Breast epithelium (tissue), 4 donors: Measurements from ENCODE around the gene BRD9. TPM values are rescaled to one million over a fixed set of nuclear protein-coding genes. Genes with fewer than 3 reads are reported as not detected.

Experiments used
- DNase-seq, 2 donors: peaks; one replicate each; pipeline ENCODE4 v3.0.0-alpha.2; 2019; ENCODE audit warnings: low spot score in 2 of 2
- H3K27ac ChIP-seq, 2 donors: fragments of 200-600 bp; sonication (generic) in 1 of 2; one replicate each; pipeline ENCODE4 v1.5.1; 2016 to 2019; ENCODE audit warnings: mild to moderate bottlenecking in 1 of 2
- H3K27me3 ChIP-seq, 2 donors: fragments of 200-600 bp; sonication (generic) in 1 of 2; one replicate each; pipeline versions ENCODE4 v1.5.1 to v1.6.0; 2017 to 2019; ENCODE audit warnings: control low read depth in 1 of 2, mild to moderate bottlenecking in 1 of 2
- H3K36me3 ChIP-seq: fragments of 200-600 bp; one replicate; pipeline ENCODE4 v1.5.1; 2019
- H3K4me1 ChIP-seq, 2 donors: fragments of 200-600 bp; sonication (generic); one replicate each; pipeline ENCODE4 v1.5.1; 2016 to 2019; ENCODE audit warnings: control low read depth in 1 of 2
- H3K4me3 ChIP-seq, 3 donors: fragments of 200-600 bp; sonication (generic); 1 replicate in 2 of 3; 2 replicates in 1 of 3; pipeline ENCODE4 v1.5.1; 2016 to 2019; ENCODE audit warnings: mild to moderate bottlenecking in 3 of 3, moderate library complexity in 2 of 3
- H3K9me3 ChIP-seq, 2 donors: fragments of 200-600 bp; sonication (generic) in 1 of 2; one replicate each; pipeline ENCODE4 v1.5.1; 2016 to 2019; ENCODE audit warnings: control low read depth in 1 of 2
- POLR2A ChIP-seq: fragments of 450-650 bp; IDR thresholded peaks from one replicate; pipeline ENCODE4 v1.6.1; 2016; ENCODE audit warnings: antibody characterized with exemption, mild to moderate bottlenecking, moderate library complexity
- POLR2AphosphoS5 ChIP-seq, 3 donors: sonication (generic); formaldehyde crosslinking; IDR thresholded peaks; one replicate each; pipeline ENCODE4 v1.6.1; 2017; ENCODE audit warnings: antibody characterized with exemption in 3 of 3
- intact Hi-C: fragments of 100-400 bp; cut with DNase I; formaldehyde crosslinking; loops from one replicate; pipeline ENCODE4 v1.15.1; 2023; ENCODE audit warnings: low total_unique reads
- total RNA-seq, 3 donors: library from RNA; depleted of rRNA; stranded (reverse); fragments of >200 nt; gene quantifications; one replicate each; pipeline ENCODE4 v1.1.0, GENCODE V29; 2016
- TF ChIP-seq, protein P1 (sequence below), 3 donors: fragments of 450-650 bp; IDR thresholded peaks; one replicate each; pipeline ENCODE4 v1.5.1; 2016 to 2017; ENCODE audit warnings: antibody characterized with exemption in 3 of 3, mild to moderate bottlenecking in 3 of 3, moderate library complexity in 3 of 3

Gene BRD9
- total RNA-seq, 3 donors from 2014 or later = 33.3 to 44.6 (median 36.1) TPM

DNA sequence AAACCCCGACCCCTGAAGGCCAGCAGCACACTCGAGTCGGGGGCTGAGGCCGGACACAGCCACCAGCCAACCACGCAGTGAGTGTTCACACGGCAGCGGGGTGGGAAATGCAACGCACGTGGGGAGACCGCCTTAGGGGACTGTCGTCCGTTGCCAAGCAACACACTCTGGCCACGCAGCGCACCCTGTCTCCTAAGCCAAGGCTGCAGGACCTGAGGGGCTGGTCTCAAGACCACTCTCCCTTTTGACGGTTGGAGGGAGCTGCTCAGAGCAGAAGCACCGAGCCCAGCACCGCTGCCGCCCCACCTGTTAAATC is 7.5 kb downstream of the BRD9 start:
- Histone ChIP-seq H3K4me3 (no peak overlapping the region), H3K27me3 (no peaks in the 10 kb centered on the region), H3K9me3 (no peaks in the 10 kb centered on the region), H3K27ac (no peak overlapping the region), H3K36me3 (peaks cover 14% of the 10 kb centered on the region), H3K4me1 (no peaks in the 10 kb centered on the region)
- TF ChIP-seq POLR2A = no peak
- no peak for TF ChIP-seq POLR2AphosphoS5 (IDR thresholded peaks at IDR 0.05)
- TF ChIP-seq, protein P1, sequence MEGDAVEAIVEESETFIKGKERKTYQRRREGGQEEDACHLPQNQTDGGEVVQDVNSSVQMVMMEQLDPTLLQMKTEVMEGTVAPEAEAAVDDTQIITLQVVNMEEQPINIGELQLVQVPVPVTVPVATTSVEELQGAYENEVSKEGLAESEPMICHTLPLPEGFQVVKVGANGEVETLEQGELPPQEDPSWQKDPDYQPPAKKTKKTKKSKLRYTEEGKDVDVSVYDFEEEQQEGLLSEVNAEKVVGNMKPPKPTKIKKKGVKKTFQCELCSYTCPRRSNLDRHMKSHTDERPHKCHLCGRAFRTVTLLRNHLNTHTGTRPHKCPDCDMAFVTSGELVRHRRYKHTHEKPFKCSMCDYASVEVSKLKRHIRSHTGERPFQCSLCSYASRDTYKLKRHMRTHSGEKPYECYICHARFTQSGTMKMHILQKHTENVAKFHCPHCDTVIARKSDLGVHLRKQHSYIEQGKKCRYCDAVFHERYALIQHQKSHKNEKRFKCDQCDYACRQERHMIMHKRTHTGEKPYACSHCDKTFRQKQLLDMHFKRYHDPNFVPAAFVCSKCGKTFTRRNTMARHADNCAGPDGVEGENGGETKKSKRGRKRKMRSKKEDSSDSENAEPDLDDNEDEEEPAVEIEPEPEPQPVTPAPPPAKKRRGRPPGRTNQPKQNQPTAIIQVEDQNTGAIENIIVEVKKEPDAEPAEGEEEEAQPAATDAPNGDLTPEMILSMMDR (IDR thresholded peaks at IDR 0.05) = no peak
- no peak for DNase-seq
- intact Hi-C loops = no loop called here

GRCh38 chr5:884345-885126 is 8.1 kb downstream of the BRD9 start:
- Histone ChIP-seq H3K27ac (no peak overlapping the region), H3K4me1 (no peaks in the 10 kb centered on the region), H3K36me3 (peaks cover 14% of the 10 kb centered on the region), H3K27me3 (no peaks in the 10 kb centered on the region), H3K4me3 (no peak overlapping the region), H3K9me3 (no peaks in the 10 kb centered on the region)
- intact Hi-C loops = no loop called here
- TF ChIP-seq POLR2AphosphoS5 (IDR thresholded peaks at IDR 0.05) (no peak), POLR2A (no peak)
- TF ChIP-seq, protein P1 (IDR thresholded peaks at IDR 0.05) = no peak
- no peak for DNase-seq

DNA sequence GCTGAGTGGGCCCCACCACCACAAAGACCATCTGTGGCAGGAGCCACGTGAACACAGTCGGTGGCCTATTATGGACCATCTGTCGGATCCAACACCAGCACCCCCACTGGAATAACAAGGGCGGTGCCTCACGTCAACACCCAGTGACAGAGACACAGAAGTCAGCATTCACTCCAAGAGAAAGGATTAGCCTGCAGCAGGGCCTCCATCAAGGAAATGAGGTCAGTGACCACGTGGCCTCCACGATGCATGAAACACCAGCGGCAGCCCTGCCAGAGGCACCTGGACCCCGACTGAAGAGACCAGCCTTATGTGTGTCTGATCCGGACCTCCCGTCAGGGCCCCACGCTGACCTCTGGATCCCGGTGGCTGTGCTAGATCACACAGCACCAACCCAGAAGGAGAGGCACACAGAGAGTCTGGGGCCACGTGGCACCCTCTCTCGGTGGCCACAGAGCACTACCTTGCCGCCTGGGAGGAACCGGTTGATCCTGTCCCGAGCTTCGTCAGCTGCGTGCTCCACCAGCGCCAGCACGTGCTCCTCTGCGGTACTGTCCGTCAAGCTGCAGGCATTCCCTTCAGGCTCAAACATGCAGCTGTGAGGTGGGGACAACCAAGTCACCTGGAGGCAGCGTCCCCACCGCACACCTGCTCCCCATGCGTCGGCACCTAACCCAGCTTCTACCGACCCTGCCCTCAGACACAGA is 9.0 kb downstream of the BRD9 start:
- H3K4me1 ChIP-seq = no peaks in the 10 kb centered on the region
- H3K36me3 ChIP-seq = peaks cover 14% of the 10 kb centered on the region
- H3K4me3 ChIP-seq = no peak overlapping the region
- DNase-seq = no peak
- intact Hi-C loops = no loop called here
- no peaks in the 10 kb centered on the region for H3K27me3 ChIP-seq
- no peaks in the 10 kb centered on the region for H3K9me3 ChIP-seq
- TF ChIP-seq POLR2AphosphoS5 (IDR thresholded peaks at IDR 0.05) (no peak), POLR2A (no peak)
- TF ChIP-seq, protein P1 (IDR thresholded peaks at IDR 0.05) = no peak
- no peak overlapping the region for H3K27ac ChIP-seq

DNA sequence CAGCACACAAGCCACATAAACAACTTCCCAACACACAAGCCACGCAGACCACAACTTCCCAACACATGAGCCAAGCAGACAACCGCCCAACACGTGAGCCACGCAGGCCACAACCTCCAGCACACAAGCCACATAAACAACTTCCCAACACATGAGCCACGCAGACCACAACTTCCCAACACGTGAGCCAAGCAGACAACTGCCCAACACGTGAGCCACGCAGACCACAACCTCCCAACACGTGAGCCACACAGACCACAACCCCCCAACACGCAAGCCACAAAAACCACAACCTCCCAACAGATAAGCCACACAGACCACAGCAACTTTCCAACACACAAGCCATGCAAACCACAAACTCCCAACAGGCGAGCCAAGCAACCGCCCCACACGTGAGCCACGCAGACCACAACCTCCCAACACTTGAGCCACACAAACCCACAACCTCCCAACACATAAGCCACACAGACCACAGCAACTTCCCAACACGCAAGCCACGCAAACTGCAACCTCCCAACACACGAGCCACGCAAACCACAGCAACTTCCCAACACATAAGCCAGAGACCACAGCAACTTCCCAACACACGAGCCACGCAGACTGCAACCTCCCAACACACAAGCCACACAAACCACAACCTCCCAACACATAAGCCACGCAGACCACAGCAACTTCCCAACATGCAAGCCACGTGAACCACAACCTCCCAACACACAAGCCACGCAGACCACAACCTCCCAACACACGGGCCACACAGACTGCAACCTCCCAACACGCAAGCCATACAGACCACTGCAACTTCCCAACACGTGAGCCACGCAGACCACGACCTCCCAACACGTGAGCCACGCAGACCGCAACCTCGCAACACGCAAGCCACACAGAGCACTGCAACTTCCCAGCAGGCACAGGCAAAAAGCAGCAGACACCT is 10.1 kb downstream of the BRD9 start:
- Histone ChIP-seq H3K9me3 (no peaks in the 10 kb centered on the region), H3K27me3 (no peaks in the 10 kb centered on the region), H3K36me3 (peaks cover 17% of the 10 kb centered on the region), H3K4me3 (no peak overlapping the region), H3K27ac (no peak overlapping the region), H3K4me1 (no peaks in the 10 kb centered on the region)
- DNase-seq = no peak
- intact Hi-C loops = no loop called here
- TF ChIP-seq POLR2AphosphoS5 (IDR thresholded peaks at IDR 0.05) = no peak
- TF ChIP-seq, protein P1 (IDR thresholded peaks at IDR 0.05) = no peak
